Ovary (tissue), 9 donors: ENCODE results near the gene DEDD. TPM values are rescaled to one million over a fixed set of nuclear protein-coding genes. Genes with fewer than 3 reads are reported as not detected.

ENCODE experiments used
- DNase-seq, 5 donors: peaks; one replicate each; pipeline ENCODE4 v3.0.0-alpha.2; 2019 to 2020
- H3K27ac ChIP-seq, 2 donors: fragments of 200-600 bp; one replicate each; pipeline versions ENCODE4 v1.5.1 to v1.8.0; 2019 to 2022
- H3K27me3 ChIP-seq: fragments of 200-600 bp; one replicate; pipeline ENCODE4 v1.8.0; 2022
- H3K36me3 ChIP-seq: fragments of 200-600 bp; sonication (generic); one replicate; pipeline ENCODE4 v1.5.1; 2019
- H3K4me1 ChIP-seq: one replicate; pipeline ENCODE4 v1.8.1; 2013; ENCODE audit warnings: mild to moderate bottlenecking, moderate library complexity; ENCODE audit not compliant: insufficient read depth
- H3K4me3 ChIP-seq: fragments of 200-600 bp; sonication (generic); one replicate; pipeline ENCODE4 v1.5.1; 2017
- H3K9me3 ChIP-seq, 2 donors: fragments of 200-600 bp in 1 of 2; sonication (generic) in 1 of 2; one replicate each; pipeline versions ENCODE4 v1.5.1 to v1.8.1; 2013 to 2019; ENCODE audit warnings: mild to moderate bottlenecking in 1 of 2, moderate library complexity in 1 of 2
- CTCF ChIP-seq, 3 donors: fragments of 450-650 bp in 2 of 3; fragments of 200-600 bp in 1 of 3; IDR thresholded peaks; one replicate each; pipeline versions ENCODE4 v1.5.1 to v1.8.0; 2016 to 2022; ENCODE audit warnings: antibody characterized with exemption in 3 of 3, mild to moderate bottlenecking in 1 of 3
- EP300 ChIP-seq: sonication (generic); formaldehyde crosslinking; IDR thresholded peaks from one replicate; pipeline ENCODE4 v1.6.1; 2017; ENCODE audit warnings: antibody characterized with exemption
- POLR2A ChIP-seq: fragments of 450-650 bp; IDR thresholded peaks from one replicate; pipeline ENCODE4 v1.6.1; 2017; ENCODE audit warnings: antibody characterized with exemption, mild to moderate bottlenecking, moderate library complexity
- WGBS, 3 donors: extraction: QIAGEN DNeasy Blood & Tissue Kit in 1 of 3; methylation state at CpG; one replicate each; pipeline versions ENCODE4 v1.1.5 to v1.1.7; 2013 to 2017; 5-methylcytosine and 5-hydroxymethylcytosine counted together
- intact Hi-C, 4 donors: fragments of 100-400 bp; cut with DNase I; formaldehyde crosslinking; loops; one replicate each; pipeline versions ENCODE4 v1.11.0 to v1.15.1; 2022 to 2023
- polyA plus RNA-seq, 2 donors: library from polyadenylated mRNA; stranded (reverse); fragments of 200-250 nt in 1 of 2; fragments of 350-450 nt in 1 of 2; fragmentation: Illumina TruSeq in 1 of 2; extraction: RNeasy Lipid Tissue Mini Kit (QIAGEN cat#74804) in 1 of 2; gene quantifications; one replicate each; pipeline ENCODE4 v1.2.3, GENCODE V29; 2013 to 2014
- total RNA-seq, 7 donors: library from RNA; depleted of rRNA in 2 of 7; stranded (reverse); fragments of >200 nt in 2 of 7; fragmentation: NEBNext Ultra II Directional in 3 of 7; extraction: Animal tissue kit (Norgen Biotek cat#: 25700) in 3 of 7; gene quantifications; one replicate each; pipeline versions ENCODE4 v1.1.0 to v1.2.4, GENCODE V29; 2016 to 2023
- donor health status: DM: no; HTN: no; CAD: no; lungs with moderate emphysema.
- donor health status: DM: no; HTN: no; CAD: no.
- donor health status: Bipolar disorder and iron deficiency.
- donor health status: DM: yes; HTN: yes; CAD: no.
- donor health status: DM: no; HTN: no; CAD: no.
- donor health status: DM: yes; HTN: yes; CAD: no.

DEDD gene
- total and polyA plus RNA-seq, 9 donors, result 19.0 to 53.9 (median 38.1) TPM

GRCh38 chr1:161177936-161178244, 45.4 kb upstream of the DEDD start:
- no peaks in the 10 kb centered on the region for H3K9me3 ChIP-seq
- H3K27me3 ChIP-seq, result no peaks in the 10 kb centered on the region
- peak overlapping the region; percentile 87 to 91 for H3K27ac ChIP-seq
- intact Hi-C loops, result no loop called here
- TF ChIP-seq EP300 (no peak), CTCF (IDR thresholded peaks at IDR 0.05) (no peak), POLR2A (no peak)
- H3K4me1 ChIP-seq, result peaks cover 6% of the 10 kb centered on the region
- peak in 1 of 5 donors; percentile 44 for DNase-seq
- H3K4me3 ChIP-seq, result peak overlapping the region; percentile 87
- no peaks in the 10 kb centered on the region for H3K36me3 ChIP-seq
- 31 to 43% (median 31%) methylated on average over 9 of the region's 9 CpGs for whole genome bisulfite sequencing, 3 donors

GRCh38 chr1:161177112-161177935, 44.9 kb upstream of the DEDD start, which contains the start of gene B4GALT3:
TSS of gene B4GALT3 (minus strand) at chr1:161177507. CDS start at chr1:161176060, 1,447 bp downstream.
- Histone ChIP-seq H3K36me3 (no peaks in the 10 kb centered on the region), H3K27me3 (no peaks in the 10 kb centered on the region), H3K4me1 (peaks cover 6% of the 10 kb centered on the region), H3K27ac (peak within 1 kb of the TSS; percentile 87 to 91), H3K4me3 (peak within 1 kb of the TSS; percentile 87), H3K9me3 (no peaks in the 10 kb centered on the region)
- intact Hi-C loops, result no loop called here
- peak; percentile 90 for TF ChIP-seq POLR2A
- TF ChIP-seq CTCF (IDR thresholded peaks at IDR 0.05), result no peak
- DNase-seq, result peak; percentile 88 to 97 (median 94)
- WGBS, 3 donors, result 2% methylated on average over 48 to 50 of the region's 50 CpGs

GRCh38 chr1:161176468-161177111, 44.1 kb upstream of the DEDD start:
- TF ChIP-seq CTCF (IDR thresholded peaks at IDR 0.05) (no peak), EP300 (no peak), POLR2A (no peak)
- intact Hi-C loops, result no loop called here
- Histone ChIP-seq H3K27ac (peak overlapping the region; percentile 87 to 91), H3K9me3 (no peaks in the 10 kb centered on the region), H3K36me3 (no peaks in the 10 kb centered on the region), H3K4me1 (peaks cover 6% of the 10 kb centered on the region), H3K4me3 (peak overlapping the region; percentile 87), H3K27me3 (no peaks in the 10 kb centered on the region)
- DNase-seq, result no peak
- WGBS, 3 donors, result 8 to 10% (median 8%) methylated on average over 16 to 17 of the region's 17 CpGs

GRCh38 chr1:161175771-161176453, 43.4 kb upstream of the DEDD start:
- DNase-seq, result peak in 1 of 5 donors; percentile 31
- Histone ChIP-seq H3K36me3 (no peaks in the 10 kb centered on the region), H3K27ac (no peak overlapping the region), H3K4me3 (peak overlapping the region; percentile 87), H3K9me3 (no peaks in the 10 kb centered on the region), H3K4me1 (peaks cover 6% of the 10 kb centered on the region), H3K27me3 (no peaks in the 10 kb centered on the region)
- 79 to 88% (median 81%) methylated on average over 10 of the region's 10 CpGs for WGBS, 3 donors
- intact Hi-C loops, result no loop called here
- TF ChIP-seq EP300 (no peak), POLR2A (no peak), CTCF (IDR thresholded peaks at IDR 0.05) (no peak)
